Choroid plexus epithelial cell (primary cell): ENCODE measurements around the gene CDH13.

Experiments
- DNase-seq: peaks from one replicate; pipeline ENCODE4 v3.0.0-alpha.2; 2010; ENCODE audit warnings: low read depth
- H3K4me3 ChIP-seq: 2 replicates; pipeline ENCODE4 v1.5.1; 2011; ENCODE audit warnings: low read depth, mild to moderate bottlenecking, control low read depth, low read length, moderate library complexity
- CTCF ChIP-seq: conservative IDR thresholded peaks from 2 replicates; pipeline ENCODE4 v1.5.1; 2011; ENCODE audit warnings: low read depth, mild to moderate bottlenecking, control low read depth, inconsistent platforms, low read length, moderate library complexity

The CDH13 gene

DNA sequence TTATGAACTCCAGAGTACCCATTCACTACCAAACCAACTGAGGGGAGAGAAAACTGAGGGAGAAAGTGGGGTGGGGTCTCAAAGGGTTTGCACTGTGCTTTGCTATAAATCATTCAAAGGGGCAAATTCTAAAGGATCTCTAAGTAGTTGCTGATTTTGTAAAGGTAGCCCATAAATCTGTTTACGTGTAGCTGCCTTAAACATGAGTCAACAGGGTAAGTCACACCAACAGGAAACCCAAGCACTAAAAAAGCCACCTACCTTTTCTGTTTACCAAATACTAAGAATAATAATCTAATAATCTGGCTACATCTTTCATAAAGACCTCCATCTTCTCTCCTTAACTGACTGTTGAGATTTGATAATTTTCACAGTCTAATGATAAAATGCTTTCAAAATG, 1172.6 kb downstream of the CDH13 start:
- TF ChIP-seq CTCF = no peak
- DNase-seq = no peak
- no peak overlapping the region for H3K4me3 ChIP-seq

- peak overlapping the region; percentile 32 for H3K4me3 ChIP-seq
- no peak for TF ChIP-seq CTCF
- peak; percentile 82 for DNase-seq
These were observed 1175.4 kb downstream of the CDH13 start for GRCh38 chr16:83802135-83802534.

DNA sequence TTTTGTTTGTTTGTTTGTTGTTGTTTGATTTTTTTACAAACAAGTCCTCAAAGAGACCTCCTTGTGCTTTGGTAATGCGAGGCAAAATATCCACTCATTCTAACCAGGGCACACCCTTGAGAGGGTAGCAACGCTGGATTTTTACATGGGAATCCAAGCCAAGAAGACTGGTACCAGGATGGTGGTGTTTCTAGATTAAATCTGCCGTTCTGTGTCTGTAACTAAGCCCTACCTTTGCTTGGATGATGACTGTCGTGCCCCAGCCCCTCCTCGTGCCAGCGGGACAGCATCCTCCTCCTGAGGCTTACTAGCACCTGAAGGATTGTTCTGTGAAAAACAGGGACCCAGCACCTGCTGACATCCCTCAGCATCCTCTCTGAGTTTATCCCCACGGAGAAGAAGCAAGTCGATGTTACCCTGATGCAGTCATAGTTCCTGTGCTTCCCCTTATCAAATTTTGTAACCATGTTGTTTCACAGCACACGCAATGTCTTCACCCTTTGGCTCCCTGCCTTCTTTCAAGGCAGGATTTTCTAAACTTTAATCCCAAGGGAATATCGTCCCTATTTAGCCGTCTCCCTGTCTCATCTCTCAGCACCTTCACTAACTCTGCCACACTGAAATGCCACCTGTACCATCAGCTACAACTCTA, 1175.9 kb downstream of the CDH13 start:
- DNase-seq = no peak
- no peak for TF ChIP-seq CTCF
- peak overlapping the region; percentile 32 for H3K4me3 ChIP-seq

DNA sequence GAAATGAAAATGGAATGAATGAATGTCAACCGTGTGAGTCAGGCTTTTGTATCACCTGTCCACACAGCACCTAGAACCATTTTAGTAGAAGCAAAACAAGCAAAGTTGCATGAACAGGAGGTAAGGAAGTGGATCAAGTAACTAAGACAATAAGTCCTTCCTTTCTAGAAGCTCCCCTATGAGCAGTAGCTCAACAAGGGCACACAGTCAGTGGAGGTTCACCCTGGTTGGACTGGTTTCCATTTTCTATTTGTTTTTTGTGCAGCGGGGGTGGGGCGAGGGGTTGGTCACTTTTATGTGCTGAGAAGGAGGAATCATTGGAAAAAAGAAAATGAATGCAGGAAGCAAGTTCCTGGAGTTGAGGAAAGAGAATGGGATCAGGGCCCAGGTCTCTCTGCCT, 1177.0 kb downstream of the CDH13 start:
- no peak overlapping the region for H3K4me3 ChIP-seq
- TF ChIP-seq CTCF = no peak
- DNase-seq = no peak

- no peak for TF ChIP-seq CTCF
- H3K4me3 ChIP-seq = no peak overlapping the region
- no peak for DNase-seq
These were observed 1177.6 kb downstream of the CDH13 start for GRCh38 chr16:83804366-83804765.

DNA sequence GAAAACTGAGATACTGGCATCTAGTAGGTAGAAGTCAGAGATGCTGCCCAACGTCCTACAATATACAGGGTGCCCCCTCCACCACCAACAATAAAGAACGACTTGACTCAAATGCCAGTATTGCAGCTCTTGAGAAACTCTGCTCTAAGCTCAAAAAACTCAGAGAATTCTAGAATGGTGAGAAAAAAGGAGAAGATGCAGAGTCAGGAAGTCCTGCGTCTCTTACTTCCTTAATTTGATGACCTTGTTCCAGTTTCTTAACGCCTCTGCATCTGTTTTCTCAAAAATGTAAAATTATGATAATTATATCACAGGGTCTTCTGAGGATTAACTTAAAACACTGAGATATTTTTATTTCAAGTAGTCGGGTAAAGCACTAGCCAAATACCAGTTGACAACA, 1179.3 kb downstream of the CDH13 start:
- no peak for TF ChIP-seq CTCF
- no peak overlapping the region for H3K4me3 ChIP-seq
- DNase-seq = no peak

- no peak for DNase-seq
- TF ChIP-seq CTCF = no peak
- no peak overlapping the region for H3K4me3 ChIP-seq
These were observed 1180.0 kb downstream of the CDH13 start for GRCh38 chr16:83806731-83807130.
